ENCODE measurements around the gene CNPY4. TPM values are rescaled to one million over a fixed set of nuclear protein-coding genes. Genes with fewer than 3 reads are reported as not detected.

Gene CNPY4, protein sequence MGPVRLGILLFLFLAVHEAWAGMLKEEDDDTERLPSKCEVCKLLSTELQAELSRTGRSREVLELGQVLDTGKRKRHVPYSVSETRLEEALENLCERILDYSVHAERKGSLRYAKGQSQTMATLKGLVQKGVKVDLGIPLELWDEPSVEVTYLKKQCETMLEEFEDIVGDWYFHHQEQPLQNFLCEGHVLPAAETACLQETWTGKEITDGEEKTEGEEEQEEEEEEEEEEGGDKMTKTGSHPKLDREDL
- 25.0 and 28.7 TPM in 2 replicates for total RNA-seq

DNA sequence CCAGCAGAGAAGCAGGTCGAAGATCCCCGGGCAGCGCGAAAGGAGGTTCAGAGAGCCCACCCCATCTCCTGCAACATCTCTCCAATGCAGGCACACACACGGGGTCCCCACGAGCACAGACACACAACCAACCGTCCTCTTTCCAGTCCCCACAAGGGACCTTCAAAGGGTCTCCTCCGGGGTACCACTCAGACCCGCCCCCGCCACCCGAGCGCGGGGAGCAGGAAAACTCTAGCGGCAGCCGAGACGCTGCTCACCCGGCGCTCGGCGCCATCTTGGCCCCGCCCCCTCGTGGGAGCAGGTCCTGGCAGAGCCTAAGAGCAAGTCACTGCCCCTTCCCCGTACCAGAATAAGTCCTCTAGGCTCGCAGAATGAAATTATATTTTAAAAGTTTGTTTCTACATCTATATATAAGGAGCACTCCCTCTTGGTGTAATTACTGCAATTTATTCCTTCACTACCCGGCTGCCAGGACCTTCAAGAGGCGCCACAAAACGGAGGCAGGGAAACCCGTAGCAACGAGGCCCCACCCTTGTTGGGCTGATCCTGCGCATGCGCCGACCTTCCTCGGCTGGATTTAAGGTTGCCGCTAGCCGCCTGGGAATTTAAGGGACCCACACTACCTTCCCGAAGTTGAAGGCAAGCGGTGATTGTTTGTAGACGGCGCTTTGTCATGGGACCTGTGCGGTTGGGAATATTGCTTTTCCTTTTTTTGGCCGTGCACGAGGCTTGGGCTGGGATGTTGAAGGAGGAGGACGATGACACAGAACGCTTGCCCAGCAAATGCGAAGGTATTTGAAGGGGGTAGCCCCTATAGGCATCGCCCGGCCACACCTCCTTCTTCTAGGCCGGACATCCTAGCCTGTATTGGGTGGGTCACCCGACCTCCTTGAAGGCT, at the start of gene CNPY4, which contains the start of gene TAF6:
Gene CNPY4, plus strand, starts transcription at position 563 of the 898 bp plus-strand sequence. Its CDS starts 111 bp downstream, at position 674.
Gene TAF6, minus strand, starts transcription at position 287 of the 898 bp plus-strand sequence. CDS start 5,149 bp downstream, outside the sequence.

DNA sequence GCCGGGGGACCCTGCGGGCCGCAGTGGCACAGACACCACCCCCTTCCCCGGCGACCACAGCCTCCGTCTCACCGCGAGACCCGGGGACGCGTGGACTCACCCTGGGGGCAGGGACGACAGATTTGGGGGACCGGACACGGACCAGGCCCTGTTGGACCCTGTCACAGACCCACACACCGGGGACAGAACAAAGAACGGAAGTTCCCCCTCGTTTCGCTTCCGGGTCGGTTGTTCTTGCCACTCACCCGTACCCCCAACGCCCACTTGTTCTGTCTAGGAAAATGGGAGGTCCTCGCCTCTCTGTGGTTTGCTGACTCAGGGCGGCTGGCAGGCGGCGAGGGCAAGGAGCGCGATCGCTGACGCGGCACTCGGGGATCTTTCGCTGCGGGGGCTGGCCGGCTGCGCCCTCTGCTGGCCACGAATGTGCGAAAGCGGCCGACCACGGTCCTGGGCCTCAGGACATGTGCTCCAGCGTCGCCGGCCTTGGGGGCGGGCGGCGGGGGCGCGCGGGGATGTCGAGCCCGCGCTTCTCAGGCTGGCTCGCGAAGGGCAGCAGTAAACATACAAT, 37.8 kb upstream of the CNPY4 start, which contains the start of gene ZNF3:
Gene ZNF3, minus strand, starts transcription at position 189 of the 568 bp plus-strand sequence. CDS start 4,366 bp downstream, outside the sequence.

DNA sequence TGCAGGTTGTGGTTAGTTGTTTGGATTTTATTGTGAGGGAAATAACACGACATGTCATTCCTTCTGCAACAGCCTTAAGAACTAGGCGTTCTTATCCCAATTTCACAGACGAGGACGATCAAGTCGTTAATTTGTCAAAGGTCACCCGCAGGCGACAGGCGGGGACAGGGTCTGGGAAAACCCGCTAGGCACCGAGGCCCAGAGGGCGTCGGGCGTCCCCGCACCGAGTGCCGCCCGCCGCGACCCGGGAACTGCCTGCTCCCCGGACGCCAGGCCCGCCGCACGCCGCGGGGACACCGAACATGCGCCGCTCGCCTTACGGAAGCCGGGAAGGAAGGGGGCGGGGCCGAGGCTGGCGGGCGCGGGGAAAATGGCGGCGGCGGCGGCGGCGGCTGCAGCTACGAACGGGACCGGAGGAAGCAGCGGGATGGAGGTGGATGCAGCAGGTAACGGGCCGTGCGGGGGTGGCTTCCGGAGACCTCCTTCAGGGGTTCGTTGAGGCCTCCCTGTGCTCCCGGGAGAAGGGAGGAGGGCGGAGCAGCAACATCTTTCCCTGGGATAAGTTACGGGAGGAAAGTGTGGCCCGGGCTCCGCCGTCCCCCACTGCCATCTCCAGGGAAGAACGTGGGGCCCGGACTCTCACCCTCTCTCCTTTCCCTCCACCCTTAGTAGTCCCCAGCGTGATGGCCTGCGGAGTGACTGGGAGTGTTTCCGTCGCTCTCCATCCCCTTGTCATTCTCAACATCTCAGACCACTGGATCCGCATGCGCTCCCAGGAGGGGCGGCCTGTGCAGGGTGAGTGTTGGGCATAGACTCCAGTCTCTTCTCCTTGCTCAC, 30.6 kb upstream of the CNPY4 start, which contains the start of gene COPS6:
Gene COPS6, plus strand, starts transcription at position 349 of the 837 bp plus-strand sequence. Its CDS starts 22 bp downstream, at position 371.

DNA sequence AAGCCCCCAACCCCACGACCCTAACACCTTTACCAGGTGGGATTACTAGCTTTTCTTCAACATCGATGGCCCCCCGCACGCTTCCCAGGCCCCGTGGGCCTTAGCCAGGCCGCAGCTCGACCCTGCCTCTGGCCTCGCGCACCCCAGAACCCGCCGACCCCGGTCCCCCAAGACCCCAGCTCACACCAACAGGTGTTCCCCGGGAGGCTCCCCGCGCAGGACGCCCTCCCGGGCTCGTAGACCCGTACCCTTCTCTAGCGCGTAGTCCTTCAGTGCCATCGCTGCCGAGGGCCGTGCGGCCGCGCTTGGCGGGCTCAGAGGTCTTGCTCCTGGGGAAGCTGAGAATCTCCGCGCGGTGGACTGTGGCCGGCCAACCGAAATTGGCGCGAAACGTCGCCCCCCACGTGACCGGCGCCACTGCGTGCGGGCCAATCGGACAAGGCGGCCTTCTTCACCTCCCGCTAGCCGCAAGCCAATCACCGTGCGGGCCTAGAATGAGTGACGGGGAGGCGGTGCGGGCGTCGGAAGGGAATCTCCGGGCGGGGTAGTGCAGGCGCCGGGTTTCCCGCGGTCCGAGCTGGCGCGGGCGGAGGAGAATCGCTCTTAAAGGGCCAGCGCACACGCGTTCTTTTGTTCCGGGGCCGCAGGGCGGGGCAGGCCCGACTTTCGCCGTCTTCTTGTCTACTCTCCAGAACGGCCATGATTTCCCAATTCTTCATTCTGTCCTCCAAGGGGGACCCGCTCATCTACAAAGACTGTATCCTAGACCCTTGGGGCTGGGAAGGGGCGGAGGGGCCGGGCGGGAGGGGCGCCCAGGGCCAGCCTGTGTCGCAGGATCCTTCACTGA, 18.2 kb upstream of the CNPY4 start, which contains the start of the genes AP4M1 and MCM7:
Gene AP4M1, plus strand, starts transcription at position 628 of the 847 bp plus-strand sequence. Its CDS starts 72 bp downstream, at position 700.
Gene MCM7, minus strand, starts transcription at position 382 of the 847 bp plus-strand sequence. Its CDS starts 103 bp downstream, at position 279.

DNA sequence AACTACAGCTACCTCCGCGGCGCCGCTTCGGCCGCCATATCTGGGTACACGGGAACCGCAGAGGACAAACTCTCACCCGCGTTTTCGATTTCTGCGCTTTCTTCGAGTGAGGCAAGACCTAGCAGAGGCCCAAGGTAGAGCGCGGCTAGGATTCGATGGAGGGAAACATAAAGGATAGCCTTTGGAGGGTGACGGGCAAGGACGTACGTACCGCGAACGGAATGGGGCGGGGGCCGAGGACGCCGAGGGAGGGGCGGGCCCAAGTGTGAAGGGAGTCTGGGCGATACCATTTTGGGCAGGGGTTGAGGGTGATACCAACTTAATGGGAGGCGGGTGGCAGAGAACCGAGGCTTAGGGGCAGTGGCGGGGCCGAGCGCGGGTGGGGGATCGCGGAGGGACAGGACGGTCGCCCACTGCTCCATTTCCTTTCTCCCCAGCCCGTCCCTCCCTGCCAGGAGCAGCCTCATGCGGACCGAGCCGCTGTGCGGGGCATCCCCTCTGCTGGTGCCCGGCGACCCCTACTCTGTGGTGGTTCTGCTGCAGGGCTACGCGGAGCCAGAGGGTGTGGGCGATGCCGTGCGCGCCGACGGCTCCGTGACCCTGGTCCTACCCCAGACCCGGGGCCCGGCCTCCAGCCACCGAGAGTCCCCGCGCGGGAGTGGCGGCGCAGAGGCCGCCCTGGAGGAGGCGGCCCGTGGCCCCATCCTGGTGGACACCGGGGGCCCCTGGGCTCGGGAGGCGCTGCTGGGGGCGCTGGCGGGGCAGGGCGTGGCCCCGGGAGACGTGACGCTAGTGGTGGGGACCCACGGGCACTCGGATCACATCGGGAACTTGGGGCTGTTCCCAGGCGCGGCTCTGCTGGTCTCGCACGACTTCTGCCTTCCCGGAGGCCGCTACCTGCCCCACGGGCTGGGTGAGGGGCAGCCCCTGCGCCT, 7.8 kb downstream of the CNPY4 start, which contains the start of gene MBLAC1:
Gene MBLAC1, plus strand, starts transcription at position 37 of the 935 bp plus-strand sequence. Its CDS starts 429 bp downstream, at position 466.

DNA sequence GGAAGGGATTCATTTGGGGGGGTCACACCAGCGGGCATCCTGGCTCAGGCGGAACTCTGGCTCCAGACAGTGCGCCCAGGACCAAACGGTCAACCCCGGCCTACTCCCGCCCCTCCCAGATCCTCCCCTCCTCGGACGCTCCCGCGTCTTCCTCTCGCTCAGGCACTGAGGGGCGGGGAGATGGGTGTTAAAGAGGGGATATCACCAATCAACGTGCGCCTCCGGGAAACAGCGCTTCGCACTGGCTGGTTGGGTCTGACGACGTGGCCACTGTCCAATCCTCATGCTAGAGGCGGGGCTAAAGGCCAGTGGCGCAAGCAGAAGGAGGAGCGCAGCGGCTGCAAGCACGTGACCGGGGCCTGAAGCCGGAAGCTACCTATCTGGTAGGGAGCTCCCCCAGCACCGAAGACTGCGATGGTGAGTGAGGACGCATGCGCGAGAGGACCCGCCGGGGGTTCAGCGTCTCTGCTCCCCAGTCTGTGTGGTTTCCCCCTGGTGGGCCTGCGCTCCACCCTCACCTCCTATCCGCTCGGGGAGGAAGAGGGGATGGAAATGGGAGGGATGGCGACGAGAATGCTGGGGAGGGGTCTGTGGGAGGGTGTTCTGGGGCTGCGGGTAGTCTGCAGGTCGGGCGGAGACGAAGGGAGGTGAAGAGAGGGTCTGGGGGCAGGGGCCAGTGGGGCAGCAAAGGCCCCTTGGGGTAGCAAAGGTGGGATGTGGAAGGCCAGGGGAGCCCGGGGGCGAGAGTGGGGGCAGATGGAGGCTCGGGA, 29.3 kb downstream of the CNPY4 start, which contains the start of gene LAMTOR4:
Gene LAMTOR4, plus strand, starts transcription at position 360 of the 770 bp plus-strand sequence. Its CDS starts 55 bp downstream, at position 415.

DNA sequence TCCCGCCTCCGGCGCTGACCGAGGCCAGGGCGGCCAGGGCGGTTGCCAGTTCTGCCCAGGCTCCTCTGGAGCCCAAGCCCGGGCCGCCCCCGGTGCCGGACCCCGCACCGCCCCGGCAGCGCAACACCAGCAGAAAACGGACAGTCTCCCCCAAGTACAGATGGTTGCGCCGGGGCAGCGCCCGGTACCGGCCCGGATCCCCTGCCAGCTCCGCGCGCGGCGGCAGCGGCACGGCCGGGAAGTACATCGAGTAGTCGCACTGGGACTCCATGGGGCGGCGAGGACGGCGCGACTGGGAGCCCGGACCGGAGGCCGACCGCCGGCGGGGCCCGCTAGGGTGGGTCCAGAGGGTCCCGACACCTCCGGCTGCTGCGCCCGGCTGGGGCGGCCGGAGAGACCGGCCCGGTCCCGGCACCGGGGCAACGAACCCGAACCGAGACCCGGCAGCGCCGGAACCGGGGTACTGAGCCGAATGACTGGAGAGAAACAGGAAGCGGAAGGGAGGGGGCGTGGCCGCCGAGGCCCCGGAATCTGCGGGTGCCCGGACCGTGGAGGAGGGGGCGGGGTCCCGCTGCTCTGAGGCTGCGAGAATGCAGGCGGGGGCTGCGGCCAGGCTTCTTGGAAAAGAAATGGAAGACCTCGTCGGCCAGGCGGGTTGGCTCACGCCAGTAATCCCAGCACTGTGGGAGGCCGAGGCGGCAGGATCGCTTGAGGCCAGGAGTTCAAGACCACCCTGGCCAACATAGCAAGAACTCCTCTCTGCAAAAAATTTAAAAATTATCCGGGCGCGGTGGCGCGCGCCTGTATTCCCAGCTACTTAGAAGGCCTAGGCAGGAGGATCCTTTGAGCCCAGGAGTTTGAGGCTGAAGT, 39.0 kb downstream of the CNPY4 start, which contains the start of gene TRAPPC14:
Gene TRAPPC14, minus strand, starts transcription at position 495 of the 870 bp plus-strand sequence. Its CDS starts 224 bp downstream, at position 271.

Other genes with a start within 250 kb of the CNPY4 start
- gene OR2AE1, start 242.6 kb upstream of the CNPY4 start, total RNA-seq: not detected in 2 replicates
- 30.2 and 40.9 TPM in 2 replicates for gene TRIM4, start 200.1 kb upstream of the CNPY4 start, total RNA-seq
- not detected in 2 replicates for gene GJC3, start 190.0 kb upstream of the CNPY4 start, total RNA-seq
- 0.09 and 4.1 TPM in 2 replicates for gene AZGP1, start 143.6 kb upstream of the CNPY4 start, total RNA-seq
- 16.1 and 22.1 TPM in 2 replicates for gene ZKSCAN1, start 104.0 kb upstream of the CNPY4 start, total RNA-seq
- 11.3 and 19.2 TPM in 2 replicates for gene ZSCAN21, start 69.9 kb upstream of the CNPY4 start, total RNA-seq
- 12.5 and 12.9 TPM in 2 replicates for gene ZNF3, start 37.9 kb upstream of the CNPY4 start, total RNA-seq
- gene COPS6, start 30.7 kb upstream of the CNPY4 start, total RNA-seq: 55.5 and 58.3 TPM in 2 replicates
- gene MCM7, start 18.2 kb upstream of the CNPY4 start, total RNA-seq: 14.5 and 19.7 TPM in 2 replicates
- 17.5 and 18.7 TPM in 2 replicates for gene AP4M1, start 18.0 kb upstream of the CNPY4 start, total RNA-seq
- gene TAF6, start 276 bp upstream of the CNPY4 start, total RNA-seq: 40.3 and 63.7 TPM in 2 replicates
- gene MBLAC1, start 7.3 kb downstream of the CNPY4 start, total RNA-seq: 3.1 and 3.2 TPM in 2 replicates
- gene LAMTOR4, start 29.3 kb downstream of the CNPY4 start, total RNA-seq: 143 and 196 TPM in 2 replicates
- 4.2 and 10.3 TPM in 2 replicates for gene TRAPPC14, start 39.1 kb downstream of the CNPY4 start, total RNA-seq
- gene GAL3ST4, start 49.0 kb downstream of the CNPY4 start, total RNA-seq: 2.0 and 4.5 TPM in 2 replicates
- 0.23 and 5.0 TPM in 2 replicates for gene GPC2, start 57.7 kb downstream of the CNPY4 start, total RNA-seq
- 0.17 and 0.23 TPM in 2 replicates for gene STAG3, start 58.3 kb downstream of the CNPY4 start, total RNA-seq
- gene PVRIG, start 100.3 kb downstream of the CNPY4 start, total RNA-seq: not detected in 2 replicates
- not detected in 2 replicates for gene SPDYE3, start 188.1 kb downstream of the CNPY4 start, total RNA-seq
- gene PILRB, start 238.5 kb downstream of the CNPY4 start, total RNA-seq: 6.8 and 12.7 TPM in 2 replicates